ENCODE data around the gene KCNG4. TPM values are rescaled to one million over a fixed set of nuclear protein-coding genes. Genes with fewer than 3 reads are reported as not detected.
"Not testable (repeated sequence)": the region's sequence is repeated elsewhere in the genome, so short reads cannot be mapped to it uniquely, and the experiment has no call there.

The KCNG4 gene
- total and polyA plus RNA-seq, 7 donors, result not detected

DNA sequence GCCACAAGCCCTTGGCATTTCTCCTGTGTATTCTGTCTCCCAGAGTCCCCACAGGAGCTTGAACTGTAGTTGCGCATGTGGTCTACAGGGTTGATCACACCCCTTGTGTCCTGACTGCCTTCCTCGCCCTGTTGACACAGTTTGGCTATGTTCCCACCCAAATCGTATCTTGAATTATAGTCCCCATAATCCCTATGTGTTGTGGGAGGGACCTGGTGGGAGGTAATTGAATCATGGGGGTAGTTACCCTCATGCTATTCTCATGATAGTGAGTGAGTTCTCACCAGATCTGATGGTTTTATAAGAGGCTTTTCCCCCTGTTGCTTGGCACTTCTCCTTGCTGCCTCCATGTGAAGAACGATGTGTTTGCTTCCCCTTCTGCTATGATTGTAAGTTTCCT is 27.7 kb downstream of the KCNG4 start:
- TF ChIP-seq, protein P1, sequence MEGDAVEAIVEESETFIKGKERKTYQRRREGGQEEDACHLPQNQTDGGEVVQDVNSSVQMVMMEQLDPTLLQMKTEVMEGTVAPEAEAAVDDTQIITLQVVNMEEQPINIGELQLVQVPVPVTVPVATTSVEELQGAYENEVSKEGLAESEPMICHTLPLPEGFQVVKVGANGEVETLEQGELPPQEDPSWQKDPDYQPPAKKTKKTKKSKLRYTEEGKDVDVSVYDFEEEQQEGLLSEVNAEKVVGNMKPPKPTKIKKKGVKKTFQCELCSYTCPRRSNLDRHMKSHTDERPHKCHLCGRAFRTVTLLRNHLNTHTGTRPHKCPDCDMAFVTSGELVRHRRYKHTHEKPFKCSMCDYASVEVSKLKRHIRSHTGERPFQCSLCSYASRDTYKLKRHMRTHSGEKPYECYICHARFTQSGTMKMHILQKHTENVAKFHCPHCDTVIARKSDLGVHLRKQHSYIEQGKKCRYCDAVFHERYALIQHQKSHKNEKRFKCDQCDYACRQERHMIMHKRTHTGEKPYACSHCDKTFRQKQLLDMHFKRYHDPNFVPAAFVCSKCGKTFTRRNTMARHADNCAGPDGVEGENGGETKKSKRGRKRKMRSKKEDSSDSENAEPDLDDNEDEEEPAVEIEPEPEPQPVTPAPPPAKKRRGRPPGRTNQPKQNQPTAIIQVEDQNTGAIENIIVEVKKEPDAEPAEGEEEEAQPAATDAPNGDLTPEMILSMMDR (IDR thresholded peaks at IDR 0.05), result no peak
- TF ChIP-seq POLR2AphosphoS5 (IDR thresholded peaks at IDR 0.05), result no peak
- TF ChIP-seq EP300 (IDR thresholded peaks at IDR 0.05), result no peak
- TF ChIP-seq POLR2A (IDR thresholded peaks at IDR 0.05), result no peak
- Histone ChIP-seq H3K27ac (no peak overlapping the region), H3K36me3 (no peaks in the 10 kb centered on the region), H3K4me1 (no peaks in the 10 kb centered on the region), H3K9me3 (no peaks in the 10 kb centered on the region), H3K4me3 (no peak overlapping the region), H3K27me3 (no peaks in the 10 kb centered on the region)
- 33 to 60% methylated on average over 4 of the region's 4 CpGs for WGBS, 2 donors
- no peak for DNase-seq
- intact Hi-C loops (cut with DNase I), result no loop called here

DNA sequence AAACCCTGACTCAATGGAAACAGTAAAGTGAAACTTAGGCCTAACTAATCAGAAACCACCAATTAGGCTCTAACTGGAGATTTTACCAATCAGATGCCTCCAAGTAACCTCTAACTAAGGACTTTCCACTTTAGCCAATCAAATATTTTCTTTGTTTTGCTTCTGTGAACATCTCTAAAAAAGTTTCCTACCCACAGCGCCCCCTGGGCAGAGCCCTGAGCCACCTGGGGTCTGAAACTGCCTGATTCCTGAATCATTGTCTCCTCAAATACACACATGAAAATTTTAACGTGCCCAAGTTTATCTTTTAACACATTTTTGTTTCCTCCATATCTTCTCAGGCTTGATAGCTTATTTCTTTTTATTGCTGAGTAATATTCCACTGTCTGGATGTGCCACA is 29.8 kb downstream of the KCNG4 start:
- Histone ChIP-seq H3K4me3 (no peak overlapping the region), H3K36me3 (no peaks in the 10 kb centered on the region), H3K4me1 (no peaks in the 10 kb centered on the region), H3K9me3 (no peaks in the 10 kb centered on the region), H3K27ac (no peak overlapping the region), H3K27me3 (no peaks in the 10 kb centered on the region)
- TF ChIP-seq EP300 (IDR thresholded peaks at IDR 0.05), result no peak
- no peak for TF ChIP-seq POLR2AphosphoS5 (IDR thresholded peaks at IDR 0.05)
- TF ChIP-seq, protein P1 (IDR thresholded peaks at IDR 0.05), result no peak
- TF ChIP-seq POLR2A (IDR thresholded peaks at IDR 0.05), result no peak
- whole genome bisulfite sequencing, 2 donors, result 74 to 82% methylated on average over 2 of the region's 2 CpGs
- intact Hi-C loops (cut with DNase I), result no loop called here
- no peak for DNase-seq

DNA sequence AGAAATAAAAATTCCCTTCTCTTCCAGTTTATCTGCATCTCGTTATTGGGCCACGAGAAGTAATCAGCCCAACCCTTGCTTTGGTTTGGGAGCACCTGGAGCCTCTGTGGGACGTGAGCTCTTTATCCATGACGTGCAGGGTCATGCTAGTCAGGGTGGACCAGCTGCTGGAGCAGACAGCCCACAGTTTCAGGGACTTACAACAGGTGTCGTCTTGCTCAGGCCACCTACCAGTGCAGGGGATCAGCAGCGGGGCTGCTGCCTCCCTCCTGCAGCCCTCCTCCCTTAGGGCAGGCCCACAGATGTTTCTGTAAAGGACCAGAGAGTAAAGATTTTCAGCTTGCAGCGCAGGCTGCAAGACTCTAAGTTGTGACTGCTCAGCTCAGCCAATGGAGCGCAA is 31.9 kb downstream of the KCNG4 start:
- H3K36me3 ChIP-seq, result no peaks in the 10 kb centered on the region

DNA sequence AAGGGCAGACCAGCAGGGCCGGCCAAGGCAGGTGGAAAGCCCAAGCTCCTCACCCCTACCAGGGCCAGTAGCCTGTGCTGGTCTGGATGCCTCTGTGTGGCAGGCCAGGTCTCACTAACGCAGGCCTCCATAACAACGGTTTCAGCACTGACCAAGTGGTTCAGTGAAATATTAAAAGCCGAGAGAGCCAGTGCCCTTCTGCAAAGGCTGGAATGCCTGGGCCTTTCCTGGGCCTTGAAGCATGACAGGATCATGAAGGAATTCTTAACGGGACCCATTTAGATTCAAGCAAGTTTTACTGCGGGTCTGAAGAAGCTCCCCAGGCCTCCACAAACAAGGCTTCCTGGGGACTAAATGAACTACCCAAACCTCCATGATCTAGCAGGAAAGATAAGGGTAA is 32.6 kb downstream of the KCNG4 start:
- Histone ChIP-seq H3K9me3 (no peaks in the 10 kb centered on the region), H3K27ac (no peak overlapping the region), H3K27me3 (no peaks in the 10 kb centered on the region), H3K4me1 (no peaks in the 10 kb centered on the region), H3K4me3 (no peak overlapping the region), H3K36me3 (no peaks in the 10 kb centered on the region)
- 79 to 87% methylated on average over 6 of the region's 6 CpGs for WGBS, 2 donors
- TF ChIP-seq, protein P1 (IDR thresholded peaks at IDR 0.05), result no peak
- intact Hi-C loops (cut with DNase I), result no loop called here
- no peak for DNase-seq

More for the DNA sequence above, 31.9 kb downstream of the KCNG4 start:
- WGBS, 2 donors, result 79 to 89% methylated on average over 8 of the region's 8 CpGs
- no peaks in the 10 kb centered on the region for H3K4me1 ChIP-seq
- H3K4me3 ChIP-seq, result no peak overlapping the region
- DNase-seq, result no peak
- no peak overlapping the region for H3K27ac ChIP-seq
- H3K9me3 ChIP-seq, result no peaks in the 10 kb centered on the region
- TF ChIP-seq POLR2A (IDR thresholded peaks at IDR 0.05) (no peak), EP300 (IDR thresholded peaks at IDR 0.05) (no peak), POLR2AphosphoS5 (IDR thresholded peaks at IDR 0.05) (no peak)
- TF ChIP-seq, protein P1 (IDR thresholded peaks at IDR 0.05), result no peak
- H3K27me3 ChIP-seq, result no peaks in the 10 kb centered on the region
- intact Hi-C loops (cut with DNase I), result no loop called here

DNA sequence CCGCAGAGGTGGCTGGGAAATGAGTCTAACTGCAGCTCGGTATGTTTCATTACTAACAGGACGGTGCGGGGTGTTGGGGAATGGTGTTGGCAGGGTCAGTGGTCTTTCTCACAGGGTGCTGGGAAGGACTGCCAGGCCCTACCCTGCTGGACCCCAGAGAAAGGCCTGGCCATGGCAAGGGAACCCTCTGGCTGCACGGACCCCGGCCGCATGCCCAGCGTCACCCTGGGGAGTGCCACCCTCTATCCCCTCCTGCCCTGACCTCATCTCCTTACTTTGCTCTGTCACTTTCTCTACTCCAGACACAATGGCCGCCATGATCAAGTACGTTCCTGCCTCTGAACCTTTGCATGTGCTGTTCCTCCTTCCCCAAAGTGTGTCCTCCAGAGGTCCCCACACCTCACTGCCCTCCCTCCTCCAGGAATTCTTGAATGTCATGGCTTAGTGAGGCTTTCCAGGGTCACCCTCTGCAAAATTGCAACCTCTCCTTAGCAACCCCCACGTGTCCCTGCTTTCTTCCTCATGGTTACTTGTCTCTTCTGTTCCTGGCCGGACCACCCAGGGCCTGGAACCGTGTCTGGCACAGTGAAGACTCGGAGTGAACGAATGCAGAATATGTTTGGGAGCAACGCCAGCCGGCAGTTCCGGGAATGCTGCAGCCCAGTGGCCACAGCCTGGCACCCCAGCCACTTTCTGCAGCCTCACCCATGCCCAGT is 33.7 kb downstream of the KCNG4 start:
- 89% methylated on average over 18 of the region's 18 CpGs for WGBS, 2 donors
- H3K27me3 ChIP-seq, result no peaks in the 10 kb centered on the region
- intact Hi-C loops (cut with DNase I), result no loop called here
- H3K36me3 ChIP-seq, result no peaks in the 10 kb centered on the region
- H3K27ac ChIP-seq, result no peak overlapping the region
- TF ChIP-seq POLR2A (IDR thresholded peaks at IDR 0.05), result no peak
- DNase-seq, result no peak
- no peaks in the 10 kb centered on the region for H3K9me3 ChIP-seq
- no peaks in the 10 kb centered on the region for H3K4me1 ChIP-seq
- H3K4me3 ChIP-seq, result no peak overlapping the region

DNA sequence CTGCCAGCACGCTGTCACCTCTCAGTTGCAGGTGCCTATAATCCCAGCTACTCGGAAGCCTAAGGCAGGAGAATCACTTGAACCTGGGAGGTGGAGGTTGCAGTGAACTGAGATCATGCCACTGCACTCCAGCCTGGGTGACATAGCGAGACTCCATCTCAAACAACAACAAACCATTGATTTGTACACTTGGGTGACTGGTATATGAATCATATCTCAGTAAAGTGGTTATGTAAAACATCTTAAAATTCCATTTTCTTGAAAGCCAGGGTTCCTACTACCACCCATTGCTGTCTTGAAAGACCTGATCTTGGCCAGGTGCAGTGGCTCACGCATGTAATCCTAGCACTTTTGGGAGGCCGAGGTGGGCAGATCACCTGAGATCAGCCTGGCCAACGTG is 34.7 kb downstream of the KCNG4 start:
- H3K4me3 ChIP-seq; H3K27me3 ChIP-seq; intact Hi-C loops (cut with DNase I); H3K4me1 ChIP-seq; DNase-seq; H3K36me3 ChIP-seq; H3K27ac ChIP-seq; H3K9me3 ChIP-seq: not testable (repeated sequence)
- 90 to 91% methylated on average over 6 of the region's 6 CpGs for WGBS, 2 donors

DNA sequence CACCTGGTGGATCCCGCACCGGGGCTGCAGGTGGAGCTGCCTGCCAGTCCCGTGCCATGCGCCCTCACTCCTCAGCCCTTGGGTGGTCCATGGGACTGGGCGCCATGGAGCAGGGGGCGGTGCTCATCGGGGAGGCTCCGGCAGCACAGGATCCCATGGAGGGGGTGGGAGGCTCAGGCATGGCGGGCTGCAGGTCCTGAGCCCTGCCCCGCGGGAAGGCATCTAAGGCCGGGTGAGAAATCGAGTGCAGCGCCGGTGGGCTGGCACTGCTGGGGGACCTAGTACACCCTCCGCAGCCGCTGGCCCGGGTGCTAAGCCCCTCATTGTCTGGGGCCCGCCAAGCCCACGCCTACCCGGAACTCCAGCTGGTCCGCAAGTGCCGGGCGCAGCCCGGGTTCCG is 35.3 kb downstream of the KCNG4 start:
- H3K27ac ChIP-seq; intact Hi-C loops (cut with DNase I); H3K4me1 ChIP-seq; H3K9me3 ChIP-seq; H3K4me3 ChIP-seq; H3K27me3 ChIP-seq; H3K36me3 ChIP-seq; DNase-seq: not testable (repeated sequence)
- 89 to 95% methylated on average over 26 of the region's 26 CpGs for WGBS, 2 donors
